Motor neuron (in vitro differentiated cells): ENCODE measurements around the gene LTBP1. TPM values are rescaled to one million over a fixed set of nuclear protein-coding genes. Genes with fewer than 3 reads are reported as not detected.
"Not testable (repeated sequence)": the region's sequence is repeated elsewhere in the genome, so short reads cannot be mapped to it uniquely, and the experiment has no call there.

Source experiments
- ATAC-seq, 8 experiments: fragments of 200-7000 bp; cut with Tn5 transposase; replicated peaks in 6 of 8; 2 replicates each; pipeline ENCODE4 v1.8.0; 2021; ENCODE audit warnings: mild to moderate bottlenecking in 8 of 8, moderate library complexity in 8 of 8
- H3K27ac ChIP-seq, 2 donors: fragments of 250-450 bp; sonication (Bioruptor Pico); 2 replicates each; pipeline ENCODE4 v1.9.0; 2021; ENCODE audit warnings: antibody characterized with exemption in 2 of 2, mild to moderate bottlenecking in 2 of 2, moderate library complexity in 1 of 2
- H3K4me1 ChIP-seq, 2 donors: fragments of 250-450 bp; sonication (Bioruptor Pico); replicated peaks in 1 of 2; 2 replicates each; pipeline ENCODE4 v1.6.1; 2021; ENCODE audit warnings: antibody characterized with exemption in 2 of 2, mild to moderate bottlenecking in 2 of 2, moderate library complexity in 1 of 2
- H3K4me3 ChIP-seq, 5 donors: fragments of 250-450 bp; sonication (Bioruptor Pico); 2 replicates each; pipeline ENCODE4 v1.9.0; 2021; ENCODE audit warnings: antibody characterized with exemption in 5 of 5, mild to moderate bottlenecking in 5 of 5, moderate library complexity in 4 of 5
- WGBS, 10 experiments: fragments of 450-650 bp; shearing (Covaris generic); methylation state at CpG; one replicate each; pipeline ENCODE4 v1.0.0; 2022; 5-methylcytosine and 5-hydroxymethylcytosine counted together
- in situ Hi-C, 9 experiments: fragments of 400-800 bp; cut with MboI; loops; one replicate each; pipeline ENCODE4 v1.15.0; 2021; ENCODE audit warnings: low sequenced_read_pairs in 9 of 9, low pct_unique_long_range_greater_than_20kb in 2 of 9; ENCODE audit not compliant: unreplicated experiment in 9 of 9
- total RNA-seq, 8 experiments: library from RNA; unstranded; fragments of 300-600 nt; gene quantifications; 2 replicates each; pipeline versions ENCODE4 v1.2.3 to v1.2.4, GENCODE V29; 2022

Gene LTBP1
- total RNA-seq, 8 experiments from 2014 or later: 2.8 to 692 (median 20.8) TPM

DNA sequence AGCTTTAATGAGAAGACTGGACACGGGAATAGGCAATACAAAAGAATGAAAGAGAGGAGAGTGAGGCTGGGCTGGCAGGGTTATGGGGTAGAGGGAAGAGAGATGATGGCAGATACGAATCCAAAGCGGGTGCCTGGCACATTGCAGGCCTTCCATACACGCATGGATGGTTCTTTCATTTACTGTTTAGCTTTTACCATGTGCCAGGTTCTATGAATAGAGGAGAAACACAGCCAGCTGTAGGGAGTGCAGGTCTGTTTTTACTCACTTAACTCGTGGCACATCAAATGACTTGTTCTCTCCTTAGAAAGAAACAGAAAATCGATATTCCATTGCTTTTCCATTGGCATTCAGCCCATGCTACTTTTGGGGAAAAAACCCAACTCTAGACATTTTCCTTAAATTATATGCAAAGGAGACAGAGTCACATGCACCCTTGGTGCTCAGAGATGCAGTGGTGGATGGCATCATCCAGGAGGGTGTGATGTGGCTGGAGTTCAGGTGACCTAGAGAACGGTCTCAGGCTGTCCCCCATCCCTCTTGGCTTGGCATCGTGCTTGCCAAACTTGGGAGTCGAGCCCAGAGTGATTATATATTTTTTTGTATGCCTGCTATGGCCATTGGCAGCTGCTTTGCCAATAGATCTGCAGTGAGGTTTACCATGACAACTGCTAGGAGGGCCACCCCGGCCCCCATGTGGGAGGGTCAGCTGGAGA, 6.2 kb downstream of the LTBP1 start:
- in situ Hi-C loops: no loop called here
- Histone ChIP-seq H3K4me1 (peaks cover 0 to 7% of the 10 kb centered on the region in 2 donors), H3K27ac (no peak overlapping the region), H3K4me3 (no peak overlapping the region)
- no peak for ATAC-seq
- WGBS, 10 experiments: 18 to 100% (median 80%) methylated on average over 1 to 8 of the region's 10 CpGs

DNA sequence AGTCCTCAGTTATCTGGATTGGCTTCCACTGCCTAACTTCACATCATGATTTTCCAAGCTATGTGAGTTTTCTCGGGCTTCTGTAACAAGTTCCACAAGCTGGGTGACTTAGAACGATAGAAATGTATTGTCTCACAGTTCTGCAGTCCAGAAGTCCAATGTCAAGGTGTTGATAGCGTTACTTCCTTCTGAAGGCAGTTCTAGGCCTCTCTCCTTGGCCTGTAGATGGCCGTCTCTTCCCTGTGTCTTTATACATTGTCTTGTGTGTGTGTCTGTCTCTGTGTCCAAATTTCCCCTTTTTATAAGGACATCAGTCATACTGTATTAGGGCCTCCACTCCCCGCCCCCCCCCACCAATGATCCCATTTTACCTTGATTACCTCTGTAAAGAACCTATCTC, 7.5 kb downstream of the LTBP1 start:
- 40 to 100% (median 83%) methylated on average over 1 to 5 of the region's 5 CpGs; no CpG with 5 or more reads in 2 of the 10 experiments for WGBS, 10 experiments
- H3K4me1 ChIP-seq: no peaks in the 10 kb centered on the region
- in situ Hi-C loops: no loop called here
- no peak for ATAC-seq
- H3K4me3 ChIP-seq: no peak overlapping the region
- H3K27ac ChIP-seq: no peak overlapping the region

DNA sequence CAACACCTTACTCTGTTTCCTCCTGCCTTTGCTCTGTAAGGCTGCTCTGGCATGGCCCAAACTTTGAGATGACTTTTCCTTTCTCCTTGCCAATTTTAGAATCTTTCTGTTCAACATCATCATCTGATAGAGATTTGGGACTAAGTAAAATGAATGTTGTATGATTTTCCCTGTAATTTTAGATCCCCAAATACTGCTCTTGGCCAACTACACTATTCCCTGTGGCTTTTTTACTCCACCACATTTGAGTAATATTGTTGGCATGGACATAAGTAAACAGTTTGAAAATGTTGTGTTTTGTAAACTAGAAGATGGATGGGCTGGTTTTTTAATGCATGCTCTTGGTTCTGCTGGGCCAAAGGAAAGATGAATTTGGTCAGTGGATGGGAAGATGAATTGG, 12.1 kb downstream of the LTBP1 start:
- in situ Hi-C loops: no loop called here
- ATAC-seq: no peak
- no peak overlapping the region for H3K4me3 ChIP-seq
- H3K4me1 ChIP-seq: no peaks in the 10 kb centered on the region
- H3K27ac ChIP-seq: no peak overlapping the region

DNA sequence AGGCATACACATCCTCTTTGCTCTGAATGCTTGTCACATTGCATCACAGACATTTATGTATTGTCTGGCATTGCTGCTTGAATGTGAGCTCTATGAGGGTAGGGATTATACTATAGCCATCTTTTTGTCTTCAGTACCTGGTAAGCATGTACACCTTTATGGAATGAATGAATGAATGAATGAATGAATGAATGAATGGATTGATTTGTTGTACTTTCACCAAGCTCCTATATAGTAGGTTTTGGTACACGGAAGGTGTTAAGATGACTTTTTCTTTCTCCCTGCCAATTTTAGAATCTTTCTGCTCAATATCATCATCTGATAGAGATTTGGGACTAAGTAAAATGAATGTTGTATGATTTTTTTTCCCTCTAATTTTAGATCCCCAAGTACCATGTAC, 13.5 kb downstream of the LTBP1 start:
- in situ Hi-C loops: no loop called here
- no peaks in the 10 kb centered on the region for H3K4me1 ChIP-seq

DNA sequence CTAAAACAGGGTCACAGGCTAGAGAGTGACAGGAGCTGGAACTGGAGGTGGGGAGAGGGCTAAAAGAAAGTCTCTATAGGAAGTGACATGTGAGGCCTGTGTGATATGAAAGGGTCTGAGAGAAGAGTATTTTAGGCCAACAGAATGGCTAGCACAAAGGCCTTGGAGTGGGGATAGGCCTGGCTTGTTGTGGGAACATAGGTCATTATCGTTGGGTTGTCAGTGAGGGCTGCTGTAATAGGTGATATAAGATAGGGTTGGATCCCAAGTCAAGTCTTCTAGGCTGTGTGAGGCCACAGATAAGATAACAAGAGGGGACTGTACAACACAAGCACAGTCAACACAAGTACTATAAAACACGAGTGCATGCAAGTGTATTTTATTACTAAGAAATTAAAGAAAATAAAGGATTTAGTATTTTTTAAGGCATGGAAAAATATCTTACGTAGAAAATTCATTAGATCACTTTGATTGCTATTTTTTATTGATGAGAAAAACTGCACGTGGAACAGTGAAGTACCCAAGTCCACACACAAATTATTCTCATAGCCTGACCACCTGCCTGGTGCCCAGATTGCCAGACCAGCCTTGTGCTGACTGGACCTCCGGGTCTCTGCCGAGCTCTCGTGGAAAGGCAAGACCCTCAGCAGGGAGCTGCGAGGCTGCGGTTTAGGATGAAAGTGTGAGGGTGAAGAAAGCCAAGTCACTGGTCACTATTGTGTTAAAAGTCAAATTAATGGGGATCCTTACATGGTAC, 14.1 kb downstream of the LTBP1 start:
- 76 to 100% (median 93%) methylated on average over 2 to 9 of the region's 9 CpGs; no CpG with 5 or more reads in 1 of the 10 experiments for WGBS, 10 experiments

More for the DNA sequence above, 13.5 kb downstream of the LTBP1 start:
- no peak overlapping the region for H3K4me3 ChIP-seq
- WGBS, 10 experiments: 67 to 100% (median 100%) methylated on average over 1 of the region's 1 CpG; no CpG with 5 or more reads in 5 of the 10 experiments
- no peak overlapping the region for H3K27ac ChIP-seq
- ATAC-seq: no peak

DNA sequence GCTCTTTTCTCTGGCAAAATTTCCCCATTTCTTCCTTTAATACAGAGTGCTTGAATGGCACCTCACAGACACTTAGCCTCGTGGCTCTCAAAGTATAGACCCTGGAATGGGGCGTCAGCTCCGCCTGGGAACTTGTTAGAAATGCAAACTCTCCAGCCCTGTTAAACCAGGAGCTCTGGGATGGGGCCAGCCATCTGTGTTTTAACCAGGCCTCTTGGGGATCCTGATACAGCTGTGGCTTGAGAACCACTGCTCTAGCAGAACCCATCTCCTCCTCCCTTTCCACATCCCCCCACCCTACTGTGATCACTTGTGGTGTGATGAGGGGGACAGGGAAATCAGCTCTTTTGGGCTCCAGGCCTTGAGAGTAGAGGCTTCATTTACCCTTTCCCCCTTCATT, 15.9 kb downstream of the LTBP1 start:
- ATAC-seq: no peak
- Histone ChIP-seq H3K4me1 (no peaks in the 10 kb centered on the region), H3K27ac (no peak overlapping the region), H3K4me3 (no peak overlapping the region)
- 60 to 92% (median 82%) methylated on average over 2 to 3 of the region's 3 CpGs; no CpG with 5 or more reads in 3 of the 10 experiments for WGBS, 10 experiments
- in situ Hi-C loops: no loop called here

More for the DNA sequence above, 14.1 kb downstream of the LTBP1 start:
- no peaks in the 10 kb centered on the region for H3K4me1 ChIP-seq
- ATAC-seq: no peak
- no peak overlapping the region for H3K4me3 ChIP-seq
- H3K27ac ChIP-seq: no peak overlapping the region
- in situ Hi-C loops: no loop called here

DNA sequence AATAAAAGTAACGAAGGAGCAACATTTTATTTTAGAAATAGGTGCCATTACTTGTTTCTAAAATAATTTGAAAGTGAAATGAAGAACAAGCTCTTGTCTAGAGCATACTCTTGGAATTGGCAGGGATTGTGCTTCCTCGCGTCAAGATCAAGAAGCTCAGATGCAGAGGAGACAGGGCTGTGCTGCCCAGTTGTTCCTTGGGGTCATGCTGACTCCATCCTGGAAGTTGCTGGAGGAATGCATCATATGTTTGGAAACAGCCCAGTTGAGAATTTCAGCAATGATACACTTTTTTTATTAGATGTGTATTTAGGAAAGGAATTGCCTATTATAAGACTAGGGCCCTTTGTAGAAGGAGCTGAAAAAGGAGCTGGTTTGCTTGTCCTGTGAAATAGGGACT, 17.2 kb downstream of the LTBP1 start:
- Histone ChIP-seq H3K4me3 (no peak overlapping the region), H3K27ac (no peak overlapping the region), H3K4me1 (no peaks in the 10 kb centered on the region)
- 46 to 100% (median 78%) methylated on average over 1 to 3 of the region's 3 CpGs; no CpG with 5 or more reads in 1 of the 10 experiments for WGBS, 10 experiments
- ATAC-seq: no peak
- in situ Hi-C loops: no loop called here

DNA sequence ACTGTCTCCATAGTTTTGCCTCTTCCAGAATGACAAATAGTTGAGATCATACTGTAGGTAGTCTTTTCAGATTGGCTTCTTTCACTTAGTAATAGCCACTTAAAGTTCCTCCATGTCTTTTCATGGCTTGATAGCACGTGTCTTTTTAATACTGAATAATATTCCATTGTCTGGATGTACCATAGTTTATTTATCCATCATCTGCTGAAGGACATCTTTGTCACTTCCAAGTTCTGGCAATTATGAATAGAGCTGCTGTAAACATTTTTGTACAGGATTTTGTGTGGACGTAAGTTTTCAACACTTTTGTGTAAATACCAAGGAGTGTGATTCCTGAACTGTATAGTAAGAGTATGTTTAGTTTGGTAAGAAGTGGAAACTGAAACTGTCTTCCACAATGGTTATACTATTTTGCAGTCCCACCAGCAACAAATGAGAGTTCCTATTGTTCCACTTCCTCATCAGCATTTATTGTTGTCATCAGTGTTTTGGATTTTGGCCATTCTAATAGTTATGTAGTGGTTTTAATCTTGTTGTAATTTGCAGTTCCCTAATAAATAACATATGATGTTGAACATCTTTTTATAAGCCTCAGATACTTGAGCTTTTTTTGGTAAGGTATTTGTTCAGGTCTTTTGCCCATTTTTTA, 18.9 kb downstream of the LTBP1 start:
- WGBS, 10 experiments: 56 to 100% (median 79%) methylated on average over 1 to 2 of the region's 2 CpGs; no CpG with 5 or more reads in 1 of the 10 experiments
- in situ Hi-C loops: no loop called here

DNA sequence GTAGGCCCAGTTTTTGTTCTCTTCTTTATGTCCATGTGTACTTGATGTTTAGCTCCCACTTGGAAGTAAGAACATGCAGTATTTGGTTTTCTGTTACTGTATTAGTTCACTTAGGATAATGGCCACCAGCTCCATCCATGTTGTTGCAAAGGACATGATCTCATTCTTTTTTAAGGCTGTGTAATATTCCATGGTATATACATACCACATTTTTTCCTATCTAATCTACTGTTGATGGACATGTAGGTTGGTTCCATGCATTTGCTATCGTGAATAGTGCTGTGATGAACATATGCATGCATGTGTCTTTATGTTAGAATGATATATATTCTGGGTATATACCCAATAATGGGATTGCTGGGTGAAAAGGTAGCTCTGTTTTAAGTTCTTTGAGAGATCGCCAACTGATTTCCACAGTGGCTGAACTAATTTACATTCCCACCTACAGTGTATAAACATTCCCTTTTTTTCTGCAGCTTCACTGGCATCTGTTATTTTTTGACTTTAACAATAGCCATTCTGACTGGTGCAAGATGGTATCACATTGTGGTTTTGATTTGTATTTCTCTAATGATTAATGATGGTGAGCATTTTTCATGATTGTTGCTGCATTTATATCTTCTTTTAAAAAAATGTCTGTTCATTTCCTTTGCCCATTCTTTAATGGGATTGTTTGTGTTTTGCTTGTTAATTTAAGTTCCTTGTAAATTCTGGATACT, 22.9 kb downstream of the LTBP1 start:
- in situ Hi-C loops: no loop called here
- no peak for ATAC-seq
- Histone ChIP-seq H3K4me3 (no peak overlapping the region), H3K4me1 (no peaks in the 10 kb centered on the region), H3K27ac (no peak overlapping the region)
- WGBS, 10 experiments: 67 to 100% (median 90%) methylated on average over 1 to 2 of the region's 2 CpGs; no CpG with 5 or more reads in 4 of the 10 experiments

More for the DNA sequence above, 18.9 kb downstream of the LTBP1 start:
- no peak overlapping the region for H3K4me3 ChIP-seq
- H3K27ac ChIP-seq: no peak overlapping the region
- no peaks in the 10 kb centered on the region for H3K4me1 ChIP-seq
- ATAC-seq: no peak

DNA sequence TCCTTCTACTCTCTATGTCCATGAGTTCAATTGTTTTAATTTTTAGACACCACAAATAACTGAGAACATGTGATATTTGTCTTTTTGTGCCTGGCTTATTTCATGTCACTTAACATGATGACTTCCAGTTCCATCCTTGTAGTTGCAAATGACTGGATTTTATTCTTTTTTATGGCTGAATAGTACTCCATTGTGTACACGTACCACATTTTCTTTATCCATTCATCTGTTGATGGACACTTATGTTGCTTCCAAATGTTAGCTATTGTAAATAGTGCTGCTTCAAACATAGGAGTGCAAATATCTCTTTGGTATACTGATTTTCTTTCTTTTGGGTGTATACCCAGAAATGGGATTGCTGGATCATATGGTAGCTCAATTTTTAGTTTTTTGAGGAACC, 27.0 kb downstream of the LTBP1 start:
- H3K4me1 ChIP-seq, H3K4me3 ChIP-seq, in situ Hi-C loops, H3K27ac ChIP-seq, ATAC-seq: not testable (repeated sequence)
- 40 to 100% (median 100%) methylated on average over 1 of the region's 1 CpG; no CpG with 5 or more reads in 1 of the 10 experiments for WGBS, 10 experiments

DNA sequence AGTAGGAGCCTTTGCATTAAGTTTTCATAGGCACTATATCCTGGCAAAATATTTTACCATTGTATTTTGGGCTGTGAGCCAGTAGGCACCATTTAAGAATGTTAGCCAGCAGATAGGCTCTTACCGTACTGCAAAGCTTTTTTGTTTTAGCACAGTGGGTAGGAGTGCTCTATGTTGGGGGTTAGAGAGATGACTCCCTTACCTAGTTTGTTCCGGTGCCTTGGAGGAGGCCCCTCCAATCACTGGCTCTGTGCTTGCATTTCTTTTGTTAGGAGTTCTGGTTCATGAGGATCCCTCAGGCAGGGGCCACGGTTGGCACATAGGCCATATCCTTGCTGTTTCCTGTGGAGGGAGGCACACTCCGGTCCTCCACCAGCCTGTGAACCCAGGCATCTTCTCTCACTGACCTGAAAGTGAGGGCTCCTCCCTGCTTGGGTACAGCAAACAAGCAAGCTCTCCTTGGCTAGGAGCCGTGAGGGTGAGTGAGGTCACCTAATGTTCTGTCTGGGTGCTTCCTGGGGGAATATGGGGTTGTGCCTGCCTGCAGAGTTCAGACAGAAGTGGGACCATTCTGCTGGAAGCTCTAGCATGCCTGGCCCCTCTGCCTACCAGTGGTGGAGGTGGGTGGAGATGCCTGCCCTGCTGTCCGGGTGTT, 29.8 kb downstream of the LTBP1 start:
- Histone ChIP-seq H3K4me3 (no peak overlapping the region), H3K4me1 (no peaks in the 10 kb centered on the region), H3K27ac (no peak overlapping the region)
- in situ Hi-C loops: no loop called here
- 63 to 100% (median 100%) methylated on average over 1 to 5 of the region's 6 CpGs; no CpG with 5 or more reads in 3 of the 10 experiments for WGBS, 10 experiments
- ATAC-seq: peak in 2 of 8 experiments; percentile 12 to 19

DNA sequence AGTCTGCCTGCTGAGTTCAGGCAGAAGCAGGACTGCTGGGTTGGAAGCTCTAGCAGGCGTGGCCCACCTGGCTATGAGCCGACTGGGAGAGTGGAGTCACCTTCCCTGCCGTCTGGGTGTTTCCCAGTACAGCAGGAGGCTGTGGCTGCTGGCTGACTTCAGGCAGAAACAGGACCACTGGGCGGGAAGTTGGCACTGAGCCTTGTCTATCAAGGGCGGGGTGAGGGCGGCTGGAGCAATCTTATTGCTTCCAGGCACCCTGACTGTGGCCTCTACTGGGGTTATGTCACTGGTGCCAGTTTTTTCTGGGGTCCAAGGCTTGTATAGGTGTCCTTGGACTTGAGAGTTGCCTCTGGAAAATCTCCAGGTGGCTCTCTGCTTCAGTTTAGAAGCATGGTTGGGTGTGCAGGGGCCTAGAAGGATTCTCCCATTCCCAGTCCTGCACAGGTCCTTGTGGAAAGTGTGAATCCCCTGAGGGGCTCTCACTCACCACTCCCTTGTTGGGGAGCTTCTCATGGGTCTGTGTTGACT, 30.5 kb downstream of the LTBP1 start:
- ATAC-seq: peak in 3 of 8 experiments; percentile 97 to 99 (median 98)
- WGBS, 10 experiments: 85% methylated on average over 6 of the region's 6 CpGs; no CpG with 5 or more reads in 9 of the 10 experiments
- in situ Hi-C loops: no loop called here
- Histone ChIP-seq H3K4me1 (no peaks in the 10 kb centered on the region), H3K4me3 (no peak overlapping the region), H3K27ac (no peak overlapping the region)
